ENCODE results near the gene SLC28A3.

Gene SLC28A3

GRCh38 chr9:84296146-84296843, 44.3 kb downstream of the SLC28A3 start:
- H3K27me3 ChIP-seq (ENCODE audit: control insufficient read depth in 1 of 2, insufficient read depth in 2 of 2, low read length in 2 of 2): no peaks in the 10 kb centered on the region
- H3K9ac ChIP-seq (ENCODE audit: low read length): no peak overlapping the region
- H3K9me3 ChIP-seq (ENCODE audit: low read length): no peaks in the 10 kb centered on the region
- no peaks in the 10 kb centered on the region for H3K4me1 ChIP-seq (ENCODE audit: insufficient read depth, low read length)
- H3K36me3 ChIP-seq (ENCODE audit: insufficient read depth, low read length): no peaks in the 10 kb centered on the region
- no peak overlapping the region for H3K4me3 ChIP-seq (ENCODE audit: low read depth in 1 of 2, low read length in 2 of 2)
- no peak overlapping the region for H3K27ac ChIP-seq (ENCODE audit: low read depth, low read length)

GRCh38 chr9:84294241-84294950, 46.2 kb downstream of the SLC28A3 start:
- Histone ChIP-seq H3K4me3 (ENCODE audit: low read depth in 1 of 2, low read length in 2 of 2) (no peak overlapping the region), H3K27ac (ENCODE audit: low read depth, low read length) (no peak overlapping the region), H3K9ac (ENCODE audit: low read length) (no peak overlapping the region), H3K4me1 (ENCODE audit: insufficient read depth, low read length) (no peaks in the 10 kb centered on the region), H3K9me3 (ENCODE audit: low read length) (no peaks in the 10 kb centered on the region), H3K36me3 (ENCODE audit: insufficient read depth, low read length) (no peaks in the 10 kb centered on the region), H3K27me3 (ENCODE audit: control insufficient read depth in 1 of 2, insufficient read depth in 2 of 2, low read length in 2 of 2) (no peaks in the 10 kb centered on the region)

- Histone ChIP-seq H3K4me3 (ENCODE audit: low read depth in 1 of 2, low read length in 2 of 2) (no peak overlapping the region), H3K9ac (ENCODE audit: low read length) (no peak overlapping the region), H3K27me3 (ENCODE audit: control insufficient read depth in 1 of 2, insufficient read depth in 2 of 2, low read length in 2 of 2) (no peaks in the 10 kb centered on the region), H3K9me3 (ENCODE audit: low read length) (no peaks in the 10 kb centered on the region), H3K4me1 (ENCODE audit: insufficient read depth, low read length) (no peaks in the 10 kb centered on the region), H3K27ac (ENCODE audit: low read depth, low read length) (no peak overlapping the region), H3K36me3 (ENCODE audit: insufficient read depth, low read length) (no peaks in the 10 kb centered on the region)
Observed at GRCh38 chr9:84293001-84293798, 47.4 kb downstream of the SLC28A3 start.

- Histone ChIP-seq H3K27ac (ENCODE audit: low read depth, low read length) (no peak overlapping the region), H3K9me3 (ENCODE audit: low read length) (no peaks in the 10 kb centered on the region), H3K36me3 (ENCODE audit: insufficient read depth, low read length) (no peaks in the 10 kb centered on the region), H3K4me1 (ENCODE audit: insufficient read depth, low read length) (no peaks in the 10 kb centered on the region), H3K4me3 (ENCODE audit: low read depth in 1 of 2, low read length in 2 of 2) (no peak overlapping the region), H3K27me3 (ENCODE audit: control insufficient read depth in 1 of 2, insufficient read depth in 2 of 2, low read length in 2 of 2) (no peaks in the 10 kb centered on the region), H3K9ac (ENCODE audit: low read length) (no peak overlapping the region)
Observed at GRCh38 chr9:84285381-84285780, 55.2 kb downstream of the SLC28A3 start.

- H3K27ac ChIP-seq (ENCODE audit: low read depth, low read length): no peak overlapping the region
- H3K4me3 ChIP-seq (ENCODE audit: low read depth in 1 of 2, low read length in 2 of 2): no peak overlapping the region
- no peaks in the 10 kb centered on the region for H3K9me3 ChIP-seq (ENCODE audit: low read length)
Observed at GRCh38 chr9:84283946-84284345, 56.6 kb downstream of the SLC28A3 start.

GRCh38 chr9:84278130-84278529, 62.4 kb downstream of the SLC28A3 start:
- Histone ChIP-seq H3K9me3 (ENCODE audit: low read length) (no peaks in the 10 kb centered on the region), H3K36me3 (ENCODE audit: insufficient read depth, low read length) (no peaks in the 10 kb centered on the region), H3K9ac (ENCODE audit: low read length) (no peak overlapping the region), H3K27me3 (ENCODE audit: control insufficient read depth in 1 of 2, insufficient read depth in 2 of 2, low read length in 2 of 2) (no peaks in the 10 kb centered on the region), H3K27ac (ENCODE audit: low read depth, low read length) (no peak overlapping the region), H3K4me3 (ENCODE audit: low read depth in 1 of 2, low read length in 2 of 2) (no peak overlapping the region), H3K4me1 (ENCODE audit: insufficient read depth, low read length) (no peaks in the 10 kb centered on the region)

More at GRCh38 chr9:84283946-84284345, 56.6 kb downstream of the SLC28A3 start:
- no peaks in the 10 kb centered on the region for H3K4me1 ChIP-seq (ENCODE audit: insufficient read depth, low read length)
- no peaks in the 10 kb centered on the region for H3K36me3 ChIP-seq (ENCODE audit: insufficient read depth, low read length)
- H3K27me3 ChIP-seq (ENCODE audit: control insufficient read depth in 1 of 2, insufficient read depth in 2 of 2, low read length in 2 of 2): no peaks in the 10 kb centered on the region
- no peak overlapping the region for H3K9ac ChIP-seq (ENCODE audit: low read length)

- no peaks in the 10 kb centered on the region for H3K36me3 ChIP-seq (ENCODE audit: insufficient read depth, low read length)
- no peaks in the 10 kb centered on the region for H3K9me3 ChIP-seq (ENCODE audit: low read length)
- no peak overlapping the region for H3K27ac ChIP-seq (ENCODE audit: low read depth, low read length)
- no peaks in the 10 kb centered on the region for H3K4me1 ChIP-seq (ENCODE audit: insufficient read depth, low read length)
- no peak overlapping the region for H3K4me3 ChIP-seq (ENCODE audit: low read depth in 1 of 2, low read length in 2 of 2)
- H3K27me3 ChIP-seq (ENCODE audit: control insufficient read depth in 1 of 2, insufficient read depth in 2 of 2, low read length in 2 of 2): no peaks in the 10 kb centered on the region
- H3K9ac ChIP-seq (ENCODE audit: low read length): no peak overlapping the region
Observed at GRCh38 chr9:84277646-84278045, 62.9 kb downstream of the SLC28A3 start.

- Histone ChIP-seq H3K9me3 (ENCODE audit: low read length) (no peaks in the 10 kb centered on the region), H3K27me3 (ENCODE audit: control insufficient read depth in 1 of 2, insufficient read depth in 2 of 2, low read length in 2 of 2) (no peaks in the 10 kb centered on the region), H3K27ac (ENCODE audit: low read depth, low read length) (no peak overlapping the region), H3K36me3 (ENCODE audit: insufficient read depth, low read length) (no peaks in the 10 kb centered on the region), H3K4me1 (ENCODE audit: insufficient read depth, low read length) (no peaks in the 10 kb centered on the region), H3K9ac (ENCODE audit: low read length) (no peak overlapping the region), H3K4me3 (ENCODE audit: low read depth in 1 of 2, low read length in 2 of 2) (no peak overlapping the region)
Observed at GRCh38 chr9:84276741-84277140, 63.8 kb downstream of the SLC28A3 start.

GRCh38 chr9:84271921-84272556, 68.5 kb downstream of the SLC28A3 start:
- Histone ChIP-seq H3K36me3 (ENCODE audit: insufficient read depth, low read length) (no peaks in the 10 kb centered on the region), H3K4me1 (ENCODE audit: insufficient read depth, low read length) (no peaks in the 10 kb centered on the region), H3K27ac (ENCODE audit: low read depth, low read length) (no peak overlapping the region), H3K27me3 (ENCODE audit: control insufficient read depth in 1 of 2, insufficient read depth in 2 of 2, low read length in 2 of 2) (no peaks in the 10 kb centered on the region), H3K9me3 (ENCODE audit: low read length) (no peaks in the 10 kb centered on the region), H3K9ac (ENCODE audit: low read length) (no peak overlapping the region), H3K4me3 (ENCODE audit: low read depth in 1 of 2, low read length in 2 of 2) (no peak overlapping the region)

- no peaks in the 10 kb centered on the region for H3K36me3 ChIP-seq (ENCODE audit: insufficient read depth, low read length)
- no peak overlapping the region for H3K27ac ChIP-seq (ENCODE audit: low read depth, low read length)
- no peaks in the 10 kb centered on the region for H3K27me3 ChIP-seq (ENCODE audit: control insufficient read depth in 1 of 2, insufficient read depth in 2 of 2, low read length in 2 of 2)
- no peak overlapping the region for H3K4me3 ChIP-seq (ENCODE audit: low read depth in 1 of 2, low read length in 2 of 2)
- no peak overlapping the region for H3K9ac ChIP-seq (ENCODE audit: low read length)
- H3K4me1 ChIP-seq (ENCODE audit: insufficient read depth, low read length): no peaks in the 10 kb centered on the region
- no peaks in the 10 kb centered on the region for H3K9me3 ChIP-seq (ENCODE audit: low read length)
Observed at GRCh38 chr9:84271531-84271900, 69.0 kb downstream of the SLC28A3 start.

- no peaks in the 10 kb centered on the region for H3K4me1 ChIP-seq (ENCODE audit: insufficient read depth, low read length)
- H3K36me3 ChIP-seq (ENCODE audit: insufficient read depth, low read length): no peaks in the 10 kb centered on the region
- no peaks in the 10 kb centered on the region for H3K27me3 ChIP-seq (ENCODE audit: control insufficient read depth in 1 of 2, insufficient read depth in 2 of 2, low read length in 2 of 2)
- H3K4me3 ChIP-seq (ENCODE audit: low read depth in 1 of 2, low read length in 2 of 2): no peak overlapping the region
- H3K9ac ChIP-seq (ENCODE audit: low read length): no peak overlapping the region
- no peak overlapping the region for H3K27ac ChIP-seq (ENCODE audit: low read depth, low read length)
- no peaks in the 10 kb centered on the region for H3K9me3 ChIP-seq (ENCODE audit: low read length)
Observed at GRCh38 chr9:84270847-84271530, 69.6 kb downstream of the SLC28A3 start.
